ENCODE measurements around the gene KCND3. TPM values are rescaled to one million over a fixed set of nuclear protein-coding genes. Genes with fewer than 3 reads are reported as not detected.

KCND3 gene
- total and polyA plus RNA-seq, 8 donors: 2.5 to 18.6 (median 6.9) TPM

GRCh38 chr1:111846842-111847241, 142.6 kb downstream of the KCND3 start:
- H3K27me3 ChIP-seq: no peaks in the 10 kb centered on the region
- no peak for DNase-seq
- no peaks in the 10 kb centered on the region for H3K9me3 ChIP-seq
- no peak for TF ChIP-seq CTCF (IDR thresholded peaks at IDR 0.05)
- H3K36me3 ChIP-seq: no peaks in the 10 kb centered on the region
- ATAC-seq: no peak
- 81 to 89% methylated on average over 8 of the region's 8 CpGs for WGBS, 2 donors
- FAIRE-seq: no peak
- H3K4me3 ChIP-seq: no peak overlapping the region
- intact Hi-C loops (cut with DNase I): no loop called here
- H3K4me1 ChIP-seq: no peaks in the 10 kb centered on the region
- H3K27ac ChIP-seq: no peak overlapping the region

GRCh38 chr1:111843177-111843576, 146.3 kb downstream of the KCND3 start:
- Histone ChIP-seq H3K36me3 (no peaks in the 10 kb centered on the region), H3K27ac (no peak overlapping the region), H3K4me1 (no peaks in the 10 kb centered on the region), H3K9me3 (no peaks in the 10 kb centered on the region), H3K27me3 (no peaks in the 10 kb centered on the region), H3K4me3 (no peak overlapping the region)
- TF ChIP-seq CTCF (IDR thresholded peaks at IDR 0.05): no peak
- DNase-seq: no peak
- no peak for FAIRE-seq
- intact Hi-C loops (cut with DNase I): no loop called here
- WGBS, 2 donors: 58 to 60% methylated on average over 2 of the region's 2 CpGs
- ATAC-seq: no peak

- ATAC-seq (no peak), FAIRE-seq (no peak), DNase-seq (no peak)
- Histone ChIP-seq H3K9me3 (no peaks in the 10 kb centered on the region), H3K36me3 (no peaks in the 10 kb centered on the region), H3K27me3 (no peaks in the 10 kb centered on the region), H3K4me3 (no peak overlapping the region), H3K27ac (no peak overlapping the region), H3K4me1 (no peaks in the 10 kb centered on the region)
- TF ChIP-seq CTCF (IDR thresholded peaks at IDR 0.05): no peak
- intact Hi-C loops (cut with DNase I): no loop called here
- WGBS, 2 donors: 64 to 69% methylated on average over 3 of the region's 3 CpGs
Observed at GRCh38 chr1:111842411-111842810, 147.1 kb downstream of the KCND3 start.

GRCh38 chr1:111841746-111842145, 147.7 kb downstream of the KCND3 start:
- Histone ChIP-seq H3K4me3 (no peak overlapping the region), H3K27ac (no peak overlapping the region), H3K27me3 (no peaks in the 10 kb centered on the region), H3K4me1 (no peaks in the 10 kb centered on the region), H3K36me3 (no peaks in the 10 kb centered on the region), H3K9me3 (no peaks in the 10 kb centered on the region)
- no peak for DNase-seq
- intact Hi-C loops (cut with DNase I): no loop called here
- ATAC-seq: no peak
- 85 to 91% methylated on average over 2 of the region's 2 CpGs for WGBS, 2 donors
- no peak for TF ChIP-seq CTCF (IDR thresholded peaks at IDR 0.05)
- no peak for FAIRE-seq

GRCh38 chr1:111841189-111841588, 148.3 kb downstream of the KCND3 start:
- FAIRE-seq (no peak), DNase-seq (no peak), ATAC-seq (no peak)
- no peak overlapping the region for H3K27ac ChIP-seq
- H3K9me3 ChIP-seq: no peaks in the 10 kb centered on the region
- WGBS, 2 donors: 81 to 83% methylated on average over 7 of the region's 7 CpGs
- no peak overlapping the region for H3K4me3 ChIP-seq
- no peaks in the 10 kb centered on the region for H3K4me1 ChIP-seq
- no peaks in the 10 kb centered on the region for H3K27me3 ChIP-seq
- no peak for TF ChIP-seq CTCF (IDR thresholded peaks at IDR 0.05)
- H3K36me3 ChIP-seq: no peaks in the 10 kb centered on the region
- intact Hi-C loops (cut with DNase I): no loop called here

Measured in pancreas (tissue), 10 donors.